ENCODE data around the gene NAA10. TPM values are rescaled to one million over a fixed set of nuclear protein-coding genes. Genes with fewer than 3 reads are reported as not detected.

Gene NAA10
- total RNA-seq, 1 experiment from 2014 or later: 321 TPM

DNA sequence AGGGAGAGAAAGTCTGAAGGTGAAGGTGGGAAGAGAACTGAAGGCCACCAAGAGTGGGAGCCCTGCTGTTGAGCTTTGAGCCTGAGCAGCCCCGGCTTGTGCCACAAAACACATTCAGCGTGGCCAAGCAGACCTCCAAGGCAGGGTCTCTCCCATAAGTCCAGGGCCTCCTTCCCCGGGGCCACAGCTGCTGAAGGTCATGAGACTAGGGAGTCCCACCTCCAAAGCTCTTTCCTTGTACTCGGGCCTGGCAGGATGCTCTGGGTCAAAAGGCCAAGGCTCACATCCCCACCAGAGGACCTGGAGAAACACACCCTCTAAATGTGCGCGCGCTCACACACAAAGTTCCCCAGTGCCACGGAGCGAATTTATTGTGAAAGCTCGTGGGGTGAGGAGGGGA is 5.3 kb downstream of the NAA10 start:
- DNase-seq (ENCODE audit: low spot score): no peak

- DNase-seq (ENCODE audit: low spot score): no peak
Observed at GRCh38 chrX:153928846-153929245, 6.0 kb downstream of the NAA10 start.

DNA sequence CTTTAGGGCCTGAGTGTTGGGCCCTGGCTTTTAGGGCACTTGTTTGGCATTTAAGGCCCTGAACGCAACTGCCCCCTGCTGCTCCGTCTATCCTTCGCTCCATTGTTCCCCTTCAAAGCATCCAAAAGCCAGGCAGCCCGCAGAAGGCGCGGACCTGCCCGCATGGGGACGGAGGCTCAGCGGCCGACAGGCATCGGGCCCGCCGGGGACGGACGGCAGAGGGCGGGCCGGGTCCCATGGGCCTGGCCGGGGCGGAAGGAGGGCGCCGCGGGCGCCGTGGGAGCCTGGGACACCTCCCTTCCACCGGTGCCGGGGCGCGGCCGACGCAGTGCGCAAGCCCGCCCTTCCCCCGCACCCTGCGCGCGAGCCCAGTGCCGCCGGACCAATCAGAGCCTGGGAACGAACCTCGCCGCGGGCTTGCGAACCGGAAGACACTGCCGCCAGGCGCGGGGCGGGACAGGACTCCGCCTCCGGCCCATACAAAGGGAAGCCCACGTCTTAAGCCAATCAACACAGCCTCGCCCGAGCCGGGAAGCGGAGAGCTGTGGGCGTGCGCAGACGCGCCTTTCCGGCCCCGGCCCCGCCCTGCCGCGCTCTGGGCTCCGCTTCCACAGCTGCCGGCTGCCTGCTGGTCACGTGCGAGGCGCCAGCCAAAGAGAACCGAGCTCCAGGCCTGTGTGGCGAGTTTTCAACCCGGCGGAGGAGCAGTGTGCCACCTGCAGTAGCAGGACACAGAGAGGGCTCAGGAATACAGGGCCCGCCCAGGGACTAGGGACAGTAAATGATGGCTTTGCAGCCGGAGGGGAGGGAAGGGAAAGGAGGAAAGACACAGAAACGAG is 6.7 kb downstream of the NAA10 start:
- DNase-seq (ENCODE audit: low spot score): peak; percentile 99

DNA sequence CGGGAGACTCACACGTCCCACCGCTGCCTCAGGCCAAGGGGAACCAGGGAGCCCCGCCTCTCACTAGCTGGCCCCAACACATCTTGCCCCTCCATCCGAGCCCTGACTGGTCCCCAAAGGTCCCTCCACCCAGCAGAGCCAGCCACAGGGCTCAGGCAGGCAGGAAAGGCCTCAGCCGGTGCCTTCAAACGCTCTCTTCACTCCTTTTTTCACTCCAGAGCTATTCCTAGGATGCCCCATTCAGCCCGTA is 7.2 kb downstream of the NAA10 start:
- DNase-seq (ENCODE audit: low spot score): no peak

- DNase-seq (ENCODE audit: low spot score): no peak
Observed at GRCh38 chrX:153926858-153927671, 7.8 kb downstream of the NAA10 start.

GRCh38 chrX:153926552-153926857 is 8.3 kb downstream of the NAA10 start:
- no peak for DNase-seq (ENCODE audit: low spot score)

DNA sequence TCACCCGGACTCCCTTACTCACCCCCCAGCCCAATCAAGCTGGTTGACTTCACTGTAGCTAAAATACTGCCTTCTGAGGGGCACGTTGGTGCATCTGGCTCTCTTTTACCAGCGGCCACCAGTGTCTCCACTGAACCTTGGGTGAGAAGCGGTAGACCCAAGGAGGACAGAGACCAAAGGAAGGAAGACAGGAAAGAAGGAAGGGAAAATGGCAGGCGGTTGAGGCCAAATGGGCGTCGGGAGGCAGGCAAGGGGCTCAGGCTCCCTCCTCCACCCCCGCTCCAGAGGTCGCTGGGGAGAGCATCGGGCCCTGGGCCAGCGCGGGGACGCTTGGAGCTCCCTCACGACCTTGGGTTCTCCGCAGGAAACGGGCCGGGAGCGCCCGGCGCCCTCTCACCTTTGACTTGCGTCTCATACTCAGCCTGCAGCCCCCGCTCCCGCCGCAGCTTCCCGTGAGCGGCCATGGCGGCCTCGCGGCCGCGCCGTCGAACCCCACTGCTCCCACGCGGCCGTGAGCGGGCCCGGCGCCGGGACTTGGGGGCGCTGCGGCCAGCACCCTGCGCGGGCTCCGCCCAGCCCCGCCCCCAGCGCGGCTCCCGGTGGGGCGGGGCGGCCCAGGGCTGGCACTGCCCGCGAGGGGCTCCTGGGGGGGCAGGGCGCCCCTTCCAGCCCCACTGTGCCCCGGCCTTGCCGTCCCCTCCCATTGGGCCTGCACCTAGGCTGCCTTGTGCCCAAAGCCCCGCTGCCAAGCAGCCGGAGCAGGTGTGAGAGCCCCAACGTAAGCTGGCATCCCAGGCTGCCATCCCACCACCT is 8.9 kb downstream of the NAA10 start, which contains the start of gene ARHGAP4:
ARHGAP4 (minus strand) TSS at position 526 of the 813 bp plus-strand sequence; CDS start at position 464, 62 bp downstream.
- no peak for DNase-seq (ENCODE audit: low spot score)

GRCh38 chrX:153925387-153925738 is 9.5 kb downstream of the NAA10 start:
- no peak for DNase-seq (ENCODE audit: low spot score)

DNA sequence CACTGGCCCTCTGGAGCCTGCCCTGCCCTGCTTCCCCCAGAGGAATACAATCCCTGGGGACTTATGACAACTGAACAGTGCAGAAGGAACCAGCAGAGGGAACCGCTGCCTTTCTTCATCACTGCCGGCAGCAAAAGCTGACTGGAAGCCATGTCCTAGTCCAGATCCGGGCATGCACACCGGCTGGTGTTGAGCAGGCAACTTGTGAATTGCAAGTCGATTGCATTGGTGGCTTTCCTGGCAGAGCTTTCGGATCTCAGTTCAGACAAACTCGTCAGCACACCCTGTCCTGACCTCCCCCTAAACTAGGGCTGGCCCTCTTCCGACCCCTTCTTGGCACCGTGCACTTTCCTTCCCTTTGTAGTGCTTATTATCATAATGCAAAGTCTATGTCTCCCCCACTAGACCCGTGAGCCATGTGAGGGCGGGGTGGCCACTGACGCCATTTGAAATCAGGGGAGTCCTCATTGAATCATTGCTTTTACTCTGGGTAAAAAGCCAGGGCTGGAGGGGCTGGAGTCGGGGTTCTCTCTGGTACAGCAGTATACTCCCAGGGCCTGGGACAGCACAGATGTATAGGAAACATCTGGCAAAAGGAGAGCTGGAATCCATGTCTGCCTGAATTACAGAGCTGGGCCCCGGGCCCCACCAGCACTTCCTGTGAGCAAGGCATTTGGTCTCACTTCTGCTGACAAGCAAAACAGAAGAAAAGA is 10.5 kb downstream of the NAA10 start:
- peak; percentile 62 for DNase-seq (ENCODE audit: low spot score)

DNA sequence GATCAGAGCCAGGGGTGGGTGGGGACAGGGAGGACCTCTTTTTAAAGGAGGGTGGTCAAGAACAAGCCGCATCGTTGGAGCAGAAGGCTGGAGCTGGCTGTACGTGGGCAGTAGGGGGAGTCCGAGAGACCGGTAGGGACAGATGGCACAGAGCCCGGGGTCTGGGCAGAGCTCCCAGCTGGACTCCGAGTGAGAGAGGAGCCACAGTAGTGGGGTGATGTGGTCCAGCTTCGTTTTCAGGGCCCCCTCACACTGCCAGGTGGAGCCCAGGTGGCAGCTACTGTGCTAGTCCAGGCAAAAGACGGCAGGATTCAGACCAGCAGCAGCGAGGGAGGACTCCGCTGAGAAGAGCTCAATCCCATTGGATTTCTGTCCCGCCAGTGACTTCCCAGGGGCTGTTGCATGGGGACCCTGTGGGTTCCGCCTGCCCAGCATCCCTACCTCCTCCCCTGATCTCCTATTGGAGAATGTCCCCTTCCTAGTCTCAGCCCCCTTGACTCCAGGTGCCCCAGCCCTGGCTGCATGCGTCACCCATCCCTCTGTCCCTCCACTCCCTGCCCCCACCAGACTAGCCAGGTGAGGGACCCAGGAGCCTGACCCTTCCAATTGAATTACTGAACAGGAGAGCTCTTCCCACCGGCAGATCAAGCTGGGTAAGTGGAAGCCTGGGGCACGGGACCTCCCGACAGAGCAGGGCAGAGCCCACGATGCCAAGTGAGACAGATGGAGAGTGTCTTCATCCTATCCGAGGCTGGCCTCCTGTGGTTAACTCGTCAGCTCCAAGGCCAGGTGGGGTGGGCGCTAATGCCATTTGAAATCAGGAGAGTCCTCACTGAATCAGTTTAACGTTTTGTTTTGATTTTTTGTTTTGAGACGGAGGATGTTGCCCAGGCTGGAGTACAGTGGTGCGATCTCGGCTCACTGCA is 11.6 kb downstream of the NAA10 start:
- peak; percentile 74 for DNase-seq (ENCODE audit: low spot score)

DNA sequence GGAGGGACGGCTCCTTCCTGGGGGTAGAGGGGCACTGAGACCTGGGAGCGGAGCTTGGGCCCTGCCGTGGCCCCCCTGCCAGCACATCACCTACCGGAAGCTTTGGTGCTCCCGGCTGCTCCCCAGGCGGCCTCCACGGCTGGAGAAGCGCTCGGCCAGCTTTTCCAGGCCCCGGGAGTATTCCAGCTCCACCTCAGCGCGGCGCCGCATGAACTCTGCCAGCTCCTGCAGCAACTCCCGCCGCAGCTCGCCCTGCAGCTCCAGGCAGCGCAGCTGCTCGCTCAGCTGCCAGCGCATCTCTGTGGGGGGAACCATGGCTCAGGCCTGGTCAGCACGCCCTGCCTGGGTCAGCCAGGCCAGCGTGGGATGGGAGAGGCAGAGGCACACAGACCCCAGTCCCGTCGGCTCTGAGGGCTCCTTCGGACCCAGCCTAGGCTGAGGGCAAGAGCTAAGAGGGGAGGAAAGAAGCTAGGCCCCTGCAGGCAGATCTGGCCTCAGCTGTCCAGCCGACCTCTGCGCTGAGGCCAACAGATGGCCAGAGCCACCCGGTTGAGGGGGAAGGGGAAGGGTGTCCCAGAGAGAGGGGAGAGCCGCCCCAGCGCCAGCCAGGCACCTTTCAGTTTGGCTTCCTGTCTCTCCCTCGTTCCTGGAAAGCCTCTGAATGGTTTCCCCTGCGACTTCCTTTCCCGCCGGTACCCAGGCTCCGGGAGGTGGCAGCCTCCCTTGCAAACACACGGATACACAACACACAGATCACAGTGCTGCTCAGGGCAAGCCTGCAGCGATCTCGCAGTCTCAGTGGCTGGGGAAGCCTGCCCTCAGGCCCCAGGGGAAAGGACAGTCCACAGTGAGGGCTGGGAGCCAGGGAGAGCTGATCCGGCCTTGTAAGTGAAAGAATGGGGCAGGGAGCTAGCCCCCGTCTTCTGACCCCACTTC is 13.1 kb downstream of the NAA10 start:
- DNase-seq (ENCODE audit: low spot score): no peak

DNA sequence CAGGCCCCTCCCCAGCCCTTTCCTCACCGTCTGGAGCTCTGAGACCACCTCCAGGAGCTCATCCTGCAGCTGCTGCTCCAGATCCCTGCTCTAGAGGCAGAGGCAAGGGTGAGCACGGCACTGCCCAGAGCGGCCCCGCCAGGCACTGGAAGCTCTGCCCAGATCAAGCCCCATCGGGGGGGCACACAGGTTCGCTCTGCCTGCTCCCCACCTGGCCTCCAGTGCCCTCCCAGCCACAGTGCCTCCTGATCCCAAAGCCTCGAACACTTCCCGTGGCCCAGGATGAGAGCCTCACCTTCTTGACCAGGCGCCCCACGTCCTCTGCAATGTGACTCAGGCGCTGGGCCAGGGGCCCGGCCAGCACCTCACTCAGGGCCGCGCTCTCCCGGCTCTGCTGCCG is 13.8 kb downstream of the NAA10 start:
- no peak for DNase-seq (ENCODE audit: low spot score)

GRCh38 chrX:153920546-153920945 is 14.3 kb downstream of the NAA10 start:
- DNase-seq (ENCODE audit: low spot score): no peak

DNA sequence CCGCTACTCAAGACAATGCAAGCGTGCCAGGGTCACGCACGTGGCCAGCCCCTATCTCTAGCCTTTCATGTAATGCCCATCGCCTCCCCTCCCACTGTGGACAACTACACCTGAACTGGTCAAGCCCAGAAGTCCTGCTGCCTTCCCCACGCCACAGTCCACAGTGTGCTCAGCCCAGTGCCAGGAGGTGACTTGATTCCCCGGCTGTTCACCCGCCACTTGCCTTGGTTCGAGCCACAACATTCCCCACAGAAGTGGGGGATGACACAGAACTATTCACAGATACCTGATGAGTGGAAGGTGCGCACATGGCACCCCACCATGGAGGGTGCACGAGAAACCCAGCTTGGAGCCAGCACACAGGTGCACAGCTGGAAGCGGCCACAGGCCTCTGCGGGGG is 15.6 kb downstream of the NAA10 start:
- no peak for DNase-seq (ENCODE audit: low spot score)

DNA sequence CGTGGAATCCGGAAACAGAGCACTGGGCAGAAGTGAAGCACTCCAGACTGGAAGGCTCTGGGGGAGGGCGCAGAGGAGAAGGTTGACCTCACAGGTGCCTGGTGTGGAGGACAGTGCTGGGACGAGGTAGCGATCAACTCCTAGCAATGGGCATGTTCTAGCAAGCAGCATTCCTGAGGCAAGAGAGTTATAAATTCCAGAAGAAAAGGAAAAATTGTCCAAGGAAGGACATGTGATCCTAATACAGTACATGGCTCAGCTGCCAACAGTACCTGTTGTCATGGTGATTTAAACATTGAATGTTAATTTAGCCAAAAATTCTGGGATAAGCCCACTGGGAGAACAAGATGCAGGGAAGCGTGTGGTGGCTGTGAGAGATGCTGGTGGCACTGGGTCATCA is 17.0 kb downstream of the NAA10 start:
- DNase-seq (ENCODE audit: low spot score): no peak

DNA sequence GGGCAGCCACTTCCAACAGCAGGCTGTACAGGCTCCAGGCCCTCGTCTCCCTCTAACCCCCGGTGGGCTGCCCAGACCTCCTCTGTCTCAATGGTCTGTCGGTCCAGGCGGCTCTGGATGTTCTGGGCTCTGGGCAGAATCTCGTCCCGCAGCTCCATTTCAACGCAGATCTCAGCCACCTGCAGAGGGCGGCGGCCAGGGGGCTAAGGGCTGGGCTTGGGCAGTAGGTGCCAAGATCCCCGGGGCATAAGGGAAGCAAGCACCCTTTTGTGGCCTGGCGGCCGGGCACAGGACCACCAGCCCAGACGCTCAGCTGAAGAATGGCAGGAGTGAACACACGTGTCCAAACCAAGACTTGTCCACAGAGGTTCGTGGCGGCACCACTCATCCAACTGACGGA is 21.1 kb downstream of the NAA10 start:
- no peak for DNase-seq (ENCODE audit: low spot score)

DNA sequence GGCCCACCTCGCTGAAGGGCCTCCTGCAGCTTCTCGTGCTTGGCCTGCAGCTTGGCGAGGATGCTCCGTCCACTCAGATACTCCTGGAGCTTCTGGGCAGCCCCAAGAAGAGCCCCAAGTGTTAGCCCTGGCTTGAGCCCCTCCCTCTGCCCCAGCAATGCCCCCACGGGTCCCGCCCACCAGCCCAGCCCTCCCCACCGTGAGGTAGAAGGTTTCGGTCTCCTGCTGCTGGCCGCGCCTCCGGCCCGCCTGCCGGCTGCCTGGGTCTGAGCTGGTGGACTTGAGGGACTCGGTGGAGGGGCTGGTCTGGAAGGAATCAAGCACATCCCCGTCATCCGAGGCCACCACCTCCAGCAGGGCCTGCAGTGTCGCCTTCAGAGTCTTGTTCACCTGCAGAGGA is 21.6 kb downstream of the NAA10 start:
- DNase-seq (ENCODE audit: low spot score): no peak

DNA sequence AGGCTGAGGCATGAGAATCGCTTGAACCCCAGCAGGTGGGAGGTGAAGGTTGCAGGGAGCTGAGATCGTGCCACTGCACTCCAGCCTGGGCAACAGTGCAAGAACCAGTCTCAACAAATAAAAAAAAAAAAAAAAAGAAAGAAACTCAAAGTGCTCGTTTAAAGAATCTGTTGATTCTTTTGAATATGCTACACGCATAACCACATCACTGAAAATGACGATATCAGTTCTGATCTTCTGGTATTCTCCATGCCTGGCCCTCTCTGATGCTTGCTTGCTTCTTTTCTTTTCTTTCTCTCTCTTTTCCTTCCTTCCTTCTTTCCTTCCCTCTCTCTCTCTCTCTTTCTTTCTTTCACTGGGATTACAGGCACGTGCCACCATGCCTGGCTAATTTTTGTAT is 23.0 kb downstream of the NAA10 start:
- DNase-seq (ENCODE audit: low spot score): no peak

DNA sequence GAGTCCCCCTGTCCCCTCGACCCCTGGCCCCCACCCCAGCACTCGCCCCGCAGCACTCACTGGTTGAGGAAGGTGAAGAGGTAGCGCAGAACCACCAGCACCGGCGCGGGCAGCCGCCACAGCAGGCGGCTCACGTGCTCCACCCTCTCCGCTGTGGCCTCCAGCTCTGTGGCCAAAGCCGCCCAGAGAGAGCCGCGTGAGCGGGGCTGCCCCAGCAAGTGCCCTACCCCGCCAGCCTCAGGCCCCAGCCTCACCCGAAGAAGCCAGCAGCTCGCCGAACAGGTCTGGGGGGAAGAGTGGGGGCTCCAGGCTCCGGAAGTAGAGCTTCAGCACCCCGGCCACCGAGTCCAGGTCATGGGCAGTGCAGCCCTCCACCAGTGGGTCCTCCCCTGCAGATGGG is 24.4 kb downstream of the NAA10 start:
- no peak for DNase-seq (ENCODE audit: low spot score)

DNA sequence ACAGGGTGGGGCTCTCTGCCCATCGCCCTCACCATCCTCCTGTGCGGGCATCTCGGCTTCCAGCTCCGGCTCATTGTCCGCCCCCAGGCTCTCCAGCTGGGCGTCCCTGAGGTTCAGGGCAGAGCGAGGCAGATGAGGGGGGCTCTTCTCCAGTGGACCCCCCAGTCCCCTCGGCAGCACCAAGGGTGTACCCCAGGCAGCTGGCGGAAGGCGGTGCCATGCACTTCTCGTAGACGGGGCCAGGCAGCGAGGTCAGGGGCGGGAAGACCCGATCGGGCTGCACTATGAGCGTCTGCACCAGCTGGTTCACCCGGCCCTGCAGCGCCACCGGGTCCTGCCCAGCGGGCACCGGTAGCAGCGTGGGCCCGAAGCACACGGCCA is 24.9 kb downstream of the NAA10 start:
- DNase-seq (ENCODE audit: low spot score): no peak
